WTC11 (cell line): ENCODE data around the gene UBTD1. TPM values are rescaled to one million over a fixed set of nuclear protein-coding genes. Genes with fewer than 3 reads are reported as not detected.

Experiments used
- ATAC-seq: fragments of 200-7000 bp; cut with Tn5 transposase; 2 replicates; pipeline ENCODE4 v1.10.0; 2021; ENCODE audit warnings: mild to moderate bottlenecking, moderate library complexity
- CTCF ChIA-PET: fragments of 300-600 bp; sonication (Branson Sonifier 250); formaldehyde crosslinking; loops from one replicate; lab custom pipeline; 2021; ENCODE audit warnings: antibody characterized with exemption; lab: Charles Lee
- POLR2A ChIA-PET: fragments of 350-600 bp; sonication (Branson Sonifier 250); formaldehyde crosslinking; loops from one replicate; lab custom pipeline; 2021; ENCODE audit warnings: antibody characterized with exemption; lab: Charles Lee
- DNase-seq: peaks from one replicate; pipeline ENCODE4 v3.0.0; 2021; ENCODE audit warnings: low spot score
- H3K27ac Mint-ChIP-seq: 2 replicates; pipeline ENCODE4 v1.8.0; 2021; ENCODE audit warnings: mixed read lengths
- H3K27me3 Mint-ChIP-seq: 2 replicates; pipeline ENCODE4 v1.8.0; 2021; ENCODE audit warnings: low read depth, mild to moderate bottlenecking, moderate library complexity, mixed read lengths
- H3K36me3 Mint-ChIP-seq: 2 replicates; pipeline ENCODE4 v1.8.0; 2021; ENCODE audit warnings: mixed read lengths
- H3K4me1 Mint-ChIP-seq: 2 replicates; pipeline ENCODE4 v1.8.0; 2022; ENCODE audit warnings: mixed read lengths
- H3K4me3 Mint-ChIP-seq: 2 replicates; pipeline ENCODE4 v1.8.0; 2021; ENCODE audit warnings: mild to moderate bottlenecking, moderate library complexity, mixed read lengths
- H3K9me3 Mint-ChIP-seq: 2 replicates; pipeline ENCODE4 v1.8.0; 2021; ENCODE audit warnings: mixed read lengths
- AR ChIP-seq: fragments of 250-450 bp; sonication (Bioruptor Pico); IDR thresholded peaks from 2 replicates; pipeline ENCODE4 v1.9.0; 2021; ENCODE audit warnings: mild to moderate bottlenecking
- ARID4B ChIP-seq: sonication (generic); formaldehyde crosslinking; IDR thresholded peaks from 2 replicates; pipeline ENCODE4 v1.8.0; 2023; ENCODE audit warnings: missing genetic modification reagents, mild to moderate bottlenecking, borderline replicate concordance
- CREM ChIP-seq: sonication (generic); formaldehyde crosslinking; IDR thresholded peaks from 2 replicates; pipeline ENCODE4 v1.8.1; 2022; ENCODE audit warnings: mild to moderate bottlenecking, missing genetic modification reagents, moderate library complexity
- E2F4 ChIP-seq: sonication (generic); formaldehyde crosslinking; IDR thresholded peaks from 2 replicates; pipeline ENCODE4 v1.8.1; 2022; ENCODE audit warnings: low read depth, mild to moderate bottlenecking, moderate library complexity, missing genetic modification reagents, borderline replicate concordance
- ETV6 ChIP-seq: sonication (generic); formaldehyde crosslinking; IDR thresholded peaks from 2 replicates; pipeline ENCODE4 v1.8.1; 2022; ENCODE audit warnings: mild to moderate bottlenecking, missing genetic modification reagents
- GRHL2 ChIP-seq: fragments of 250-450 bp; sonication (Bioruptor Pico); IDR thresholded peaks from 2 replicates; pipeline ENCODE4 v1.8.0; 2022; ENCODE audit warnings: mild to moderate bottlenecking, moderate library complexity; ENCODE audit not compliant: insufficient replicate concordance, severe bottlenecking
- IRF1 ChIP-seq: sonication (generic); formaldehyde crosslinking; IDR thresholded peaks from 2 replicates; pipeline ENCODE4 v1.8.0; 2023; ENCODE audit warnings: missing genetic modification reagents
- MXD4 ChIP-seq: fragments of 250-450 bp; sonication (Bioruptor Pico); IDR thresholded peaks from 2 replicates; pipeline ENCODE4 v1.8.0; 2021; ENCODE audit warnings: mild to moderate bottlenecking, moderate library complexity, borderline replicate concordance
- NR2C2 ChIP-seq: sonication (generic); formaldehyde crosslinking; IDR thresholded peaks from 2 replicates; pipeline ENCODE4 v1.8.0; 2022; ENCODE audit warnings: mild to moderate bottlenecking, missing genetic modification reagents
- PRDM15 ChIP-seq: sonication (generic); formaldehyde crosslinking; IDR thresholded peaks from 2 replicates; pipeline ENCODE4 v1.8.0; 2022; ENCODE audit warnings: missing genetic modification reagents
- PRRX2 ChIP-seq: fragments of 250-450 bp; sonication (Bioruptor Pico); IDR thresholded peaks from 2 replicates; pipeline ENCODE4 v1.8.0; 2021; ENCODE audit warnings: mild to moderate bottlenecking
- RELA ChIP-seq: sonication (generic); formaldehyde crosslinking; IDR thresholded peaks from 2 replicates; pipeline ENCODE4 v1.8.1; 2022; ENCODE audit warnings: missing genetic modification reagents, mild to moderate bottlenecking, borderline replicate concordance
- TCF7 ChIP-seq: sonication (generic); formaldehyde crosslinking; IDR thresholded peaks from 2 replicates; pipeline ENCODE4 v1.8.0; 2022; ENCODE audit warnings: mild to moderate bottlenecking, low read depth, missing genetic modification reagents, moderate library complexity
- TEAD1 ChIP-seq: sonication (generic); formaldehyde crosslinking; IDR thresholded peaks from 2 replicates; pipeline ENCODE4 v1.8.0; 2022; ENCODE audit warnings: mild to moderate bottlenecking, missing genetic modification reagents
- TP53 ChIP-seq: sonication (generic); formaldehyde crosslinking; IDR thresholded peaks from 2 replicates; pipeline ENCODE4 v1.8.1; 2023; ENCODE audit warnings: mild to moderate bottlenecking, missing genetic modification reagents
- ZNF263 ChIP-seq: sonication (generic); formaldehyde crosslinking; IDR thresholded peaks from 2 replicates; pipeline ENCODE4 v1.8.1; 2022; ENCODE audit warnings: low read depth, mild to moderate bottlenecking, moderate library complexity, missing genetic modification reagents
- ZNF512 ChIP-seq: sonication (generic); formaldehyde crosslinking; IDR thresholded peaks from 2 replicates; pipeline ENCODE4 v1.8.1; 2022; ENCODE audit warnings: missing genetic modification reagents, borderline replicate concordance
- total RNA-seq: library from RNA; stranded (reverse); gene quantifications from 3 replicates; pipeline ENCODE4 v1.2.3, GENCODE V29; 2021

UBTD1 gene
- total RNA-seq, 1 experiment from 2014 or later = 35.7 TPM

- H3K4me1 Mint-ChIP-seq = peaks cover 43% of the 10 kb centered on the region
- CTCF ChIA-PET = interaction anchor here (0.7 to 10.3 kb wide), 6 partner anchors 12 to 83 kb away, joined by 3 to 177 read pairs (median 4); partner anchors contain the start of gene UBTD1
- DNase-seq (no peak), ATAC-seq (no peak)
- no peaks in the 10 kb centered on the region for H3K9me3 Mint-ChIP-seq
- no peak for TF ChIP-seq IRF1
- no peak for TF ChIP-seq AR (CRISPR knock-in tag)
- TF ChIP-seq CREM = no peak
- TF ChIP-seq ZNF263 (CRISPR knock-in tag) = no peak
- no peak for TF ChIP-seq RELA
- TF ChIP-seq GRHL2 (CRISPR knock-in tag) = no peak
- no peak for TF ChIP-seq PRRX2
- TF ChIP-seq TEAD1 = no peak
- no peak for TF ChIP-seq MXD4 (CRISPR knock-in tag)
- no peak for TF ChIP-seq PRDM15 (CRISPR knock-in tag)
- TF ChIP-seq ETV6 = no peak
- TF ChIP-seq E2F4 (CRISPR knock-in tag) = no peak
- TF ChIP-seq ARID4B = no peak
- TF ChIP-seq TP53 (CRISPR knock-in tag) = no peak
- no peak for TF ChIP-seq TCF7 (CRISPR knock-in tag)
- no peak for TF ChIP-seq NR2C2 (CRISPR knock-in tag)
- TF ChIP-seq ZNF512 (CRISPR knock-in tag) = no peak
- H3K4me3 Mint-ChIP-seq = no peak overlapping the region
- peak overlapping the region; percentile 88 for H3K27ac Mint-ChIP-seq
- no peaks in the 10 kb centered on the region for H3K36me3 Mint-ChIP-seq
- H3K27me3 Mint-ChIP-seq = no peaks in the 10 kb centered on the region
- POLR2A ChIA-PET = no interaction called here
Measured at GRCh38 chr10:97546456-97547270, 47.9 kb downstream of the UBTD1 start.
